PC-9 (cell line): ENCODE results near the gene URGCP. TPM values are rescaled to one million over a fixed set of nuclear protein-coding genes. Genes with fewer than 3 reads are reported as not detected.

Source experiments
- total RNA-seq: library from RNA; stranded (reverse); gene quantifications from 2 replicates; pipeline ENCODE4 v1.2.3, GENCODE V29; 2021

URGCP gene
- total RNA-seq, 1 experiment from 2014 or later: 49.5 TPM

Other genes starting within 250 kb of the URGCP start
- gene COA1, start 177.1 kb downstream of the URGCP start, total RNA-seq: 128 and 151 TPM in 2 replicates
- 36.4 and 49.5 TPM in 2 replicates for gene BLVRA, start 147.9 kb downstream of the URGCP start, total RNA-seq
- 239 and 301 TPM in 2 replicates for gene MRPS24, start 37.1 kb downstream of the URGCP start, total RNA-seq
- 11.2 and 17.1 TPM in 2 replicates for gene UBE2D4, start 19.8 kb upstream of the URGCP start, total RNA-seq
- gene SPDYE1, start 91.3 kb upstream of the URGCP start, total RNA-seq: not detected in 2 replicates
- gene DBNL, start 138.1 kb upstream of the URGCP start, total RNA-seq: 65.6 and 70.7 TPM in 2 replicates
- gene PGAM2, start 159.0 kb upstream of the URGCP start, total RNA-seq: 4.2 and 9.7 TPM in 2 replicates
- 58.8 and 59.1 TPM in 2 replicates for gene POLM, start 175.9 kb upstream of the URGCP start, total RNA-seq
- 0.33 and 0.98 TPM in 2 replicates for gene AEBP1, start 197.7 kb upstream of the URGCP start, total RNA-seq
- 217 and 249 TPM in 2 replicates for gene POLD2, start 217.0 kb upstream of the URGCP start, total RNA-seq
- gene MYL7, start 234.7 kb upstream of the URGCP start, total RNA-seq: not detected in 2 replicates